GM21381 (cell line): ENCODE data around the gene PGAM2.
"Not testable (repeated sequence)": the region's sequence is repeated elsewhere in the genome, so short reads cannot be mapped to it uniquely, and the experiment has no call there.

Source experiments
- ATAC-seq: cut with Tn5 transposase; IDR thresholded peaks from one replicate; pipeline ENCODE4 v1.9.1; 2021; ENCODE audit warnings: mild to moderate bottlenecking, moderate library complexity; ENCODE audit not compliant: unreplicated experiment

PGAM2 gene

DNA sequence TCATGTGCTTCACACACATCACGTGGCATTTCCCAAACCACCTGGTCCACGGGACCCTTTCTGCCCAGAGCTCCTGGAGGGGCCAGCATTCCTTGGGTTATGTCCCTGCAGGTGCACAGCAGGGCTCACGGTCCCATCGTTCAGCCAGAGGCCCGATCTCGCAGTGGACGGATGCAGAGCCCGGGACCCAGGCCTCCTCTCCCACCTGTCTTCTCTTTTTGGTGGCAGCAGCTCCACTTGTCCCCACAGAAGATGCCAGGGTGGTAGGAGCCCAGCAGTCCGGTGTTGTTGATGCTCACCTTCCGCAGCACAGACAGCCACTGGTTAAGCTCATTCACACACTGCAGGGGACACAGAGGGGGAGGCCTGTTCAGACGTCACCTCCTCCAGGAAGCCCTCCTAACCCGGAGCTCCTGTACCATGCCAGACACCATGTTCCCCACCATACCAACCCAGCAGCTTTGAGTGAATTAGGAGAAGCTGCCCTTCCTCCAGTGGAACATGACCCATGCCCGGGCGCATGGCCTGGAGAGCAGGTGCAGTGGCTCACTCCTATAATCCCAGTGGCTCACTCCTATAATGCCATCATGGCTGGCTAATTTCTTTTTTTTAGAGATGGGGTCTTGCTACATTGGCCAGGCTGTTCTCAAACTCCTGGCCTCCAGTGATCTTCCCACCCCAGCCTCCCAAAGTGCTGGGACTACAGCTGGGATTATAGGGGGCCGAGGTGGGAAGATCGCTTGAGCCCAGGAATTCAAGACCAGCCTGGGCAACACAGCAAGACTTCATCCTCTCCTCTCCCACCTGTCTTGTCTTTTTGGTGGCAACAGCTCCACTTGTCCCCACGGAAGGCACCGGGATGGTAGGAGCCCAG lies 31.2 kb downstream of the PGAM2 start:
- not testable (repeated sequence) for ATAC-seq

DNA sequence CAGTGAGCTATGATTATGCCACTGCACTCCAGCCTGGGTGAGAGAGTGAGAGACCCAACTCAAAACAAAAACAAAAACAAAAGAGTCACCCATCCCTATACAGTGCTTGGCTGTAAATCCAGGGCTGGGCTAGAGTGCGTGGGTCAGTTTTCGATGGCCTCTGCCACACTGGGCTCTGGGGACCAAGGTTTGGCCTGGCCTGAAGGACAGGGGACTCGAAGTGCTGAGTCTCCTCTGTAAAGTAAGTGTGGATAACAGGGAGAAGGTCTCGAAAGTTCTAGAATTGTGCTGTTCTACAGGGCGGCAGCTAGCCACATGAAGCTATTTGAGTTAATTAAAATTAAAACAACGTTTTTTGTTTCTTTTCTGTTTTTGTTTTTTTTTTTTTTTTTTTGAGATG lies 33.3 kb downstream of the PGAM2 start:
- ATAC-seq, result not testable (repeated sequence)

DNA sequence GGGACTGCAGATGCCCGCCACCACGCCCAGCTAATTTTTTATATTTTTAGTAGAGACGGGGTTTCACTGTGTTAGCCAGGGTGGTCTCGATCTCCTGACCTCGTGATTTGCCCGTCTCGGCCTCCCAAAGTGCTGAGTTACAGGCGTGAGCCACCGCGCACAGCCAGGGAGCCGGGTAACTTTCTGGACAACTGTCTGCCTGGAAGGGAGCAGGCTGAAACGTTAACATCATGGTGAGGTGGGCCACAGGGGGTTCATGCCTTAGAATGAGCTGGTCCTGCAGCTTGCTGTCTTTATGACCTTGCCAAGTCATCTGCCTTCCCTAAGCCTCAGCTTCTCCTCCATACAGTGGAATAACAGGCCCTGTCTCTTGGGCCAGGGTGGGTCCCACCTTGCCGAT lies 34.0 kb downstream of the PGAM2 start:
- ATAC-seq, result not testable (repeated sequence)

DNA sequence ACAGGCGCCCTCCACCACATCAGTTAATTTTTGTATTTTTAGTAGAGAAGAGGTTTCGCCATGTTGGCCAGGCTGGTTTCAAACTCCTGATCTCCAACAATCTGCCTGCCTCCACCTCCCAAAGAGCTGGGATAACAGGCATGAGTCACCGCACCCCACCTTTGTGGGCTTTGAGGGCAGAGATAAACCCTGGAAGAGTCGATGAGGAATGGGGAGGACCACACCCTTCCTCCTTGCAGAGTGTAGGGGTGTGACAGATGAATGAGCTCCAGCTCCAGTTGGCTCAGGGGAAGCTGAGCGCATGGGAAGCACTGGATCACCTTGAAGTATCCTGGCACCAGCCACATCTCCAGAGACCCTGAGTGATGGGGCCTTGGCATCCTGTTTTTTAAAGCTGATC lies 35.3 kb downstream of the PGAM2 start:
- not testable (repeated sequence) for ATAC-seq

DNA sequence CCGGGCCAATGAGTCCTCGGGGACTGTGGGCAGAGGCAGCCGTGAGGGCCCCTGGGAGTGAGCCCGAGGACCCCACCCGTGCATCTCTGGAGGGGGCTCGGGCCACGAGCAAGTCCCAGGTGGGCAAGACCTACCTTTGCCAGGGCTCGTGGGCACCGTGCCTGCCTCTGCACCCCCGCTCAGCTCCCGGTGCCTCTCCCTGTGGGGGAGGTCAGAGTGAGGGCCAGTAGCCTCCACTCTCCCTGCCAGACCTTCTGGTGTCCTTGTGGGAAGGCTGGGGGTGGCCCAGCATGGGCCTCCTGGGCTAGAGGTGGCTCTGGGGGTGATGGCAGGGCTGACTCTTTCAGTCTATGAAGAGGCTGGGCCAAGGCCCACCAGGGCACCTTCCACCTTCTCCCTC lies 35.9 kb downstream of the PGAM2 start:
- ATAC-seq, result not testable (repeated sequence)

DNA sequence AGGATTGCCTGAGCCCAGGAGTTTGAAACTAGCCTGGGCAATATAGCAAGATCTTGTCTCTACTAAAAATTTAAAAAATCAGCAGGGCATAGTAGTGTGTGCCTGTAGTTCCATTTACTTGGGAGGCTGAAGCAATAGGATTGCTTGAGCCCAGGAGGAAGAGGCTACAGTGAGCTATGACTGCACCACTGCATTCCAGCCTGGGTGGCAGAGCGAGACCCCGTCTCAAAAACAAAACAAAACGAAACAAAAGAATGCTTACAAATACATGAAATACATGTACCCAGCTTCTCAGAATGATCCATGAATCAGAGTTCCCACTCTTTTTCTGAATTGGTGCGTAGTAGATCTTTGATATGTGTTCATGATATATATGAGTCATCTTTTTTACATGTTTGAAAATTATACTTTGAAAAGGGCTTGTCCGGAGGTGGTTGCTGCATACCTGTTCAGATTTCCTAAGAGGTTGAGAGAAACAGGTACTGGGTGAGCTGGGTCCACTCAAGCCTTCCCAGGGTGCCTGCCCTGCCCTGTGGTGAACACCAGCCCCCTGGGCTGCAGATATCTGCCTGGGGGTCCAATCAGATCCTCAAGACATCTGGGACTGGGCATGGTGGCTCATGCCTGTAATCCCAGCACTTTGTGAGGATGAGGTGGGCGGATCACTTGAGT lies 42.4 kb downstream of the PGAM2 start:
- ATAC-seq, result not testable (repeated sequence)

DNA sequence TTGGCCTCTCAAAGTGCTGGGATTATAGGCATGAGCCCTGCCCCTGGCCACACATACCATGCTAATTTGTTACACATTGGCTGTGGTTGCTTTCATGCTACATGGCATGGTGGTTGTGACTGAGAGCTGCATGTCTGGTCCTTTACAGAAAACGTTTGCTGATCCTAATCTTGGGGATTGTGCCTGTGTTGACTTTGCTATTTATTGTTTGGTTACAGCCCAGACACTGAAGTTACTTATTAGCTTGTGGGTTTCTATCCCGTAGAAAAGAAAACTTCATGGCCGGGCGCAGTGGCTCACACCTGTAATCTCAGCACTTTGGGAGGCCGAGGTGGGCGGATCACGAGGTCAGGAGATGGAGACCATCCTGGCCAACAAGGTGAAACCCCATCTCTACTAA lies 43.3 kb downstream of the PGAM2 start:
- ATAC-seq, result not testable (repeated sequence)

DNA sequence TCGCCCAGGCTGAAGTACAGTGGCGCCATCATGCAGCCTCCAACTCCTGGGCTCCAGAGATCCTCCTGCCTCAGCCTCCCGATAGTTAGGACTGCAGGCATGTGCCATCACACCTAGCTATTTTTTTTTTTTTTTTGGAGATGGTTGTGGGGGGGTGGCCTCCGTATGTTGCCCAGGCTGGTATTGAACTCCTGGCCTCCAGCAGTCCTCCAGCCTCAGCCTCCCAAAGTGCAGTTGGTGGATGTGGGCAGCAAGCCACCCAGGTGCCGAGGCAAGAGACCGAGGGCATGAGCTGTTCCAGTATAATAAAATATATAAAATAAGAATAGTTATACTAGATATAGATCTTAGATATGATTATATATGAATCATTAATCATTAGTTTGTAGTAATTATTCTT lies 45.5 kb downstream of the PGAM2 start:
- ATAC-seq, result not testable (repeated sequence)

DNA sequence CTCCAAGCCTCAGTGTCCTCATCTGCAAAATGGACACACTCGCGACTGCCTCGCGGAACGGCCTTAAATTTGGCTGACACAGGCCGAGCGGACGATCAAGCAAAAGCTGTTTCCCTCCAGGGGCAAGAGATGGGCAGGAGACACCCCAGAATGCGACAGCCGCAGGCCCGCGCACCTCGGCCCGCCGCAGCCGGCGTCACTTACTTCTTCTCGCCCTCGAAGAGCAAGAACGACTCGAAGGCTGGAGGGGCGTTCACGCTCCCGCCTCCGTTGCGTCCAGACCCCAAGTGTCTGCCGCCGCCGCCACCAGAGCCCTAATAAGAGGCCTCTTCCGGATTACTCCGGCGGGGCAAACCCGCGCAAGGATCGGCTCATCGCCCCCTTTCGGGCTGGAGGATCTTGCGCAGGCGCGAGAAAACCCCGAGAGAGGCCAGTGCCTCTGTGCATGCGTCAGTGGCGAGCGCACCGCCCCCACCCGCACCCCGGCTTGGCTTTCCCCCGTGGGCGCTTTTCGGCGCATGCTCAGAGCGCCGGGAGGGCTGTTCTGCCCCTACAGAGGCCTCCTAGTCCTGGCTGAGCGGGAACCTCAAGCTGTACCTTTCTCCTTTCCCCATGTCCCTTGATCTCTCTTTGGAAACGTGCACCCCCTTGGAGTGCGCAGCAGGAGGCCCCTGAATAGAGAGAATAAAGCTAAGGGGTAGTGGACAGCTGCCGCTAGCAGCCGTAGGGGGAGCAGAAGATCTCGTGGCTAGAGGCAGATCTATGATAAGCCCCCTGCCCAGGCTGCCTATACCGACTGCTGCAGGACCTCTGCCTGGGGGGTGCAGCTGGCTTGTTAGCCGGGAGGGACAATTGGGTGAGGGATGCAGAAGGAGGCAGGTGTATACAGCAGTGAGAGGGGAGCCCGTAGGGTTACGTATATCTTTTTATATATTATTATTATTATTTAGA lies 46.2 kb downstream of the PGAM2 start:
- ATAC-seq, result peak; percentile 96

DNA sequence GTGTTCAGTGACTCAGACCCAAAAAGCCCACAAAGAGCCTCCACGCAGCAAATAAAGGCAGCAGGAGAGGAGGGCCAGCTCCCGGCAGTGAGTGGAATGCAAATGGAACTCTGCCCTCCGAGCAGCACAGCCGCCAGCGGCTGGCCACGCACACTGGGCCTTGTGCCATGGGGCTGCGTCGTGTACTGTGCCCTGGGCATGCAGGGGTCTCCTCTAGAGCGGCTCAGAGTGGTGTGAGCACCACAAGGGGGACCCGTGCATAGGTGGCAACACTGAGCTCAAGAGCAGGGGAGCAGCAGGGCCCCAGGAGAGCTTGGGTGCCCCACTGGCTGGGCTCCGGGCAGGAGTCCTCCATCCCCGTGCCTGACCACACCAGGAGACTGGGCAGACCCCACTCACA lies 50.3 kb downstream of the PGAM2 start:
- ATAC-seq, result not testable (repeated sequence)
